ENCODE measurements around the gene PLEKHB2. TPM values are rescaled to one million over a fixed set of nuclear protein-coding genes. Genes with fewer than 3 reads are reported as not detected.

Gene PLEKHB2
- total and polyA plus RNA-seq, 7 donors, result 17.9 to 81.4 (median 28.8) TPM

DNA sequence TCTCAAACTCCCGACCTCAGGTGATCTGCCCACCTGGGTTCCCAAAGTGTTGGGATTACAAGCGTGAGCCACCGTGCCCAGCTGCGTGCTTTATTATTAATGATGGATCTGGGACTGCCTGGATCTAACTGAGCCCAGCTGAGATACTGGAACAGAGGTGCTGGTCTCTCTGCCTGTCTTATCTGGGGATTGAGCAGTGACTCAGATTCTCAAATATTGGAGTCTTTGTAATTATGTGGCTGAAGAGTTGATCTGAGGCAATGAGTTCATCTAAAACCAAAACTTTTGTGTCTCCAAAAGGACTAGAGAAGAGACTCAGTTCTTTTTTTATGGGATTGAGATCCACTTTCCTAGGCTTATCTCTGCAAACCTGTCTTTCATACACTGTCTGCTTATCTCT is 16.3 kb downstream of the PLEKHB2 start:
- DNase-seq (no peak), ATAC-seq (no peak)
- Histone ChIP-seq H3K4me1 (peaks cover 21% of the 10 kb centered on the region), H3K4me3 (no peak overlapping the region), H3K27ac (no peak overlapping the region), H3K36me3 (ENCODE audit: insufficient read depth in 1 of 2, low read depth in 1 of 2) (peaks cover 0 to 31% of the 10 kb centered on the region in 2 donors), H3K27me3 (ENCODE audit: insufficient read depth in 3 of 3, low read length in 2 of 3) (no peaks in the 10 kb centered on the region), H3K9me3 (no peaks in the 10 kb centered on the region)
- 96 to 98% (median 96%) methylated on average over 4 of the region's 4 CpGs for WGBS, 3 donors
- TF ChIP-seq CTCF (IDR thresholded peaks at IDR 0.05), result no peak
- intact Hi-C loops (cut with DNase I), result no loop called here

DNA sequence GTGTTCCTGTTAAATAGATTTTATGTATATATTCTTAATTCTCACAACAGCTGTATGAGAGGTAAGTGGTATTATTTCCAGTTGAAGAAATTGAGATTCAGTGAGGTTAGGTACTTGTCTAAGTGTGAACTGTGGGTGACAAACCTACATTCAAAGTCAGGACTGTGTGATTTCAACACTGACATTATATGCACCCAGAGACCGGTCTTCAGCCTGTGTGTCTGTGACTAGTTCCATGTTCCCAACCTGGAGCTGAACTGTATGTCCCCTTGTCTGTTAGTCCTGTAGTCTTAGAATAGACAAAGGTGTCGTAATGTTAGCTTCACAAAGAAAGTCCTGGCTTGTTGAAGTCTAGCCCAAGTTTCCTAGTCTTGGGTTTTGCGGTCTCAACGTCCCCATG is 17.4 kb downstream of the PLEKHB2 start:
- intact Hi-C loops (cut with DNase I), result no loop called here
- no peak for TF ChIP-seq CTCF (IDR thresholded peaks at IDR 0.05)
- DNase-seq (no peak), ATAC-seq (peak; percentile 32 to 84 (median 81))
- Histone ChIP-seq H3K27ac (no peak overlapping the region), H3K9me3 (no peaks in the 10 kb centered on the region), H3K4me1 (peaks cover 30% of the 10 kb centered on the region), H3K27me3 (ENCODE audit: insufficient read depth in 3 of 3, low read length in 2 of 3) (no peaks in the 10 kb centered on the region), H3K4me3 (no peak overlapping the region), H3K36me3 (ENCODE audit: insufficient read depth in 1 of 2, low read depth in 1 of 2) (peaks cover 8 to 40% of the 10 kb centered on the region in 2 donors)
- WGBS, 3 donors, result 59 to 82% (median 73%) methylated on average over 4 of the region's 4 CpGs

DNA sequence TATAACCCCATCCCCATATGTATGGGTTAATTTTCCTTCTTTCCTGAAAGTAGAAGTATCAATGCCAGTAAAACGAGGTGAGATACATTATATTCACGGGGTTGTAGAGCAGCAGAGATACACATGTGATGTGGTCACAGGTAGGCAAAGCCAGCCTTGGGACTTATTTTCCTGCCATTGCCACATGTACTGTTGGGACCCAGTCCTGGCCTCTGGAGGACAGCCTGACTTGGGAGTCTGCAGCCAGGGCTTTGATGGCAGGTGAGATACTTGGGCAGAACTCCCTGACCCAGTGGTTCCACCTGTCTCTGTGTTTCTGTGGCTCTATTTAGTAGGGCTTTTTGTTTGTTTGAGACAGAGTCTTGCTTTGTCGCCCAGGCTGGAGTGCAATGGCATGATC is 18.1 kb downstream of the PLEKHB2 start:
- DNase-seq, result no peak
- WGBS, 3 donors, result 44 to 69% (median 52%) methylated on average over 3 of the region's 3 CpGs
- Histone ChIP-seq H3K36me3 (ENCODE audit: insufficient read depth in 1 of 2, low read depth in 1 of 2) (peaks cover 13 to 47% of the 10 kb centered on the region in 2 donors), H3K27me3 (ENCODE audit: insufficient read depth in 3 of 3, low read length in 2 of 3) (no peaks in the 10 kb centered on the region), H3K4me1 (peaks cover 30% of the 10 kb centered on the region), H3K27ac (no peak overlapping the region), H3K4me3 (no peak overlapping the region), H3K9me3 (no peaks in the 10 kb centered on the region)
- peak in 3 of 4 donors; percentile 18 to 50 (median 33) for ATAC-seq
- intact Hi-C loops (cut with DNase I), result no loop called here
- no peak for TF ChIP-seq CTCF (IDR thresholded peaks at IDR 0.05)

DNA sequence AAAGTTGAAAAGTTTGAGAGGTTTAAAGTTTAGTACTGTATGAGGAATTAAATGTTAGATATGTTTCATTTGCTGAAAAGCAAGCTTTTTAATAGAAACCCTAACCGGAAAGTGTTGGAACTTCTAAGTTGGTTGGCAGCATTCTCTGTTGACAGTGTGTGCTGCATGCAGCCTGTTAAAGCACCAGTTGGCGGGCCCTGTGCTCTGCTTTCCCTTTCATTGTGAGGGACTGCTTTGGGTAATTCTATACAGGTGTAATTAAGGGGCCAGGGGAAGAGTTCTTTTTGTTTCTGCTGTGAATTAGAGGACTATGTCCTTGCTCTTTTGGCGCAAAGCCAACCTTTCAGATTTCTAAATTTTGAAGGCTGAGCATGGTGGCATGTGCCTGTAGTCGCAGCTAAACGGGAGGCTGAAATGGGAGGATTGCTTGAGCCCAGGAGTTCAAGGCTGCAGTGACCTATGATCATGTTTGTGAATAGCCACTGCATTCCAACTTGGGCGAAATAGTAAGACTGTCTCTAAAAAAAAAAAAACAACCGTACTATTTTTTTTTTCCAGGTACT is 20.1 kb downstream of the PLEKHB2 start:
- H3K27me3 ChIP-seq (ENCODE audit: insufficient read depth in 3 of 3, low read length in 2 of 3), result no peaks in the 10 kb centered on the region
- TF ChIP-seq CTCF (IDR thresholded peaks at IDR 0.05), result no peak
- peak in 3 of 4 donors; percentile 33 to 56 (median 53) for ATAC-seq
- intact Hi-C loops (cut with DNase I), result no loop called here
- H3K36me3 ChIP-seq (ENCODE audit: insufficient read depth in 1 of 2, low read depth in 1 of 2), result peaks cover 13 to 65% of the 10 kb centered on the region in 2 donors
- no peaks in the 10 kb centered on the region for H3K9me3 ChIP-seq
- no peak for DNase-seq
- WGBS, 3 donors, result 50 to 70% (median 54%) methylated on average over 7 of the region's 7 CpGs
- peaks cover 23% of the 10 kb centered on the region for H3K4me1 ChIP-seq
- peak overlapping the region; percentile 66 for H3K27ac ChIP-seq
- no peak overlapping the region for H3K4me3 ChIP-seq

GRCh38 chr2:131126436-131126835 is 21.3 kb downstream of the PLEKHB2 start:
- intact Hi-C loops (cut with DNase I), result no loop called here
- peak overlapping the region; percentile 66 for H3K27ac ChIP-seq

More at GRCh38 chr2:131126436-131126835, 21.3 kb downstream of the PLEKHB2 start:
- H3K27me3 ChIP-seq (ENCODE audit: insufficient read depth in 3 of 3, low read length in 2 of 3), result no peaks in the 10 kb centered on the region
- TF ChIP-seq CTCF (IDR thresholded peaks at IDR 0.05), result no peak
- DNase-seq (no peak), ATAC-seq (peak; percentile 71 to 81 (median 76))
- H3K4me1 ChIP-seq, result peaks cover 19% of the 10 kb centered on the region
- 27 to 51% (median 34%) methylated on average over 5 of the region's 5 CpGs for WGBS, 3 donors
- H3K4me3 ChIP-seq, result no peak overlapping the region
- peaks cover 20 to 67% of the 10 kb centered on the region in 2 donors for H3K36me3 ChIP-seq (ENCODE audit: insufficient read depth in 1 of 2, low read depth in 1 of 2)
- no peaks in the 10 kb centered on the region for H3K9me3 ChIP-seq
